T-helper 9 cell (primary cell): ENCODE data around the gene SLC25A1.
A peak's percentile ranks its signal among the peaks of the same experiment; 100 is the strongest.
"Not testable (repeated sequence)": the region's sequence is repeated elsewhere in the genome, so short reads cannot be mapped to it uniquely, and the experiment has no call there.

Experiments
- DNase-seq: peaks from one replicate; pipeline ENCODE4 v3.0.0-alpha.2; 2020

SLC25A1 gene

DNA sequence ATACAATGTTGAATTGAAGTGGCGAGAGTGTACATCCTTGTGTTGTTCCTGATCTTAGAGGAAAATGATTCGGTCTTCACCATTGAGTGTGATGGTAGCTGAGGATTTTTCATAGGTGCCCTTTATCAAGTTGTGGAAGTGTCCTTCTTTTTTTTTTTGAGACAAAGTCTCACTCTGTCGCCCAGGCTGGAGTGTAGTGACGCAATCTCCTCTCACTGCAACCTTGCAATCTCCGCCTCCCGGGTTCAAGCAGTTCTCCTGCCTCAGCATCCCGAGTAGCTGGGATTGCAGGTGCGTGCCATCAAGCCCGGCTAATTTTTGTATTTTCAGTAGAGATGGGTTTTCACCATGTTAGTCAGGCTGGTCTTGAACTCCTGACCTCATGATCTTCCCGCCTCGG is 19.9 kb downstream of the SLC25A1 start:
- not testable (repeated sequence) for DNase-seq

DNA sequence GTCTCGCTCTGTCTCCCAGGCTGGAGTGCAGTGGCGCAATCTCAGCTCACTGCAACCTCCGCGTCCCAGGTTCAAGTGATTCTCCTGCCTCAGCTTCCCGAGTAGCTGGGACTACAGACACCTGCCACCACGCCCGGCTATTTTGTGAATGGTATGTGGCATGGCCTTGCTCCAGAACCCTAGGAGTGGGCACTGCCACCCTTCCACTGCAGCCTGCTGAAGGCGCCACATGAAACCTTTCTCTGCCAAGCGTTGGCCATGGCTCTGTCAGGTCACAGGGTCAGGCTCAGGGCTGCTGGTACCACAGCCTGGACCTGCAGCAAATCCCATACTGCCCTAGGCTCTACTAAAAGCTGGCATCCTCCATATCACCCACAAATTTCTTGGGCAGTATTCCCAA is 22.4 kb downstream of the SLC25A1 start:
- DNase-seq: not testable (repeated sequence)

DNA sequence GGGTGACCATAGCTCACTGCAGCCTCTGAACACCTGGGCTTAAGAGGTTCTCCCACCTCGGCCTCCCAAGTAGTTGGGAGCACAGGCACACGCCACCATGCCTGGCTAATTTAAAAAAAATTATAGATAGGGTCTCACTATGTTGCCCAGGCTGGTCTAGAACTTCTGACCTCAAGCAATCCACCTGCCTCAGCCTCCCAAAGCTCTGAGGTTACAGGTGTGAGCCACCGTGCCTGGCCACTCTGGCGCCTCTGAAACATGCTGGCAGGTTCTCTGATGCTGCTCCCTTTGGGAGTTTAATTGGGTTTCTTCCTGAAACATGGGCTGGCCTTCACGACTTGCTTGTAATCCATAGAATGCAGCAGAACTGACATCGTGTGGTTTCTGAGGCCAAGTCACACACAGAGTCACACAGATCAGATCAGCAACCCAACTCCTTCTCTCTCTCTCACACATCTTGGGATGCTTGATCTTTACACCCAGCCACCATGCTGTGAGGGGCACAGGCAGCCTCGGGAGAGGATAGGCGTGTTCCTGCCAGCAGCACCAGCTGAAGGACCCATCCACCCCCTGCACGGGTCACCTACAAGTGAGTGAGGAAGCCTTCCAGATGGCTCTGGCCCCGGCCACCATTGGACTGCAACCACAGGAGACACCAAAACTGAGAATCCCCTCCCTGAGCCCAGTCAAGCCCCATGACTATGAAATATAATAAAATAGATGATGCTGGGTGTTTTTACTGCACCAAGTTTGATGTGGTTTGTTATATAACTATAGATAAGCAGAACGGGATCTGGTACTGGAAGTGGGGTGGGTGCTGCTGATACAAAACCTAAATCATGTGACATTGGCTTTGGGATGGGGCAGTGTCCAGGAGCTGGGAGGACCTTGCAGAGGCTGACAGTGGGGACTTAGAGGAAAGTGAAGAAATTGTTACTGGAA is 25.3 kb downstream of the SLC25A1 start:
- DNase-seq: no peak

DNA sequence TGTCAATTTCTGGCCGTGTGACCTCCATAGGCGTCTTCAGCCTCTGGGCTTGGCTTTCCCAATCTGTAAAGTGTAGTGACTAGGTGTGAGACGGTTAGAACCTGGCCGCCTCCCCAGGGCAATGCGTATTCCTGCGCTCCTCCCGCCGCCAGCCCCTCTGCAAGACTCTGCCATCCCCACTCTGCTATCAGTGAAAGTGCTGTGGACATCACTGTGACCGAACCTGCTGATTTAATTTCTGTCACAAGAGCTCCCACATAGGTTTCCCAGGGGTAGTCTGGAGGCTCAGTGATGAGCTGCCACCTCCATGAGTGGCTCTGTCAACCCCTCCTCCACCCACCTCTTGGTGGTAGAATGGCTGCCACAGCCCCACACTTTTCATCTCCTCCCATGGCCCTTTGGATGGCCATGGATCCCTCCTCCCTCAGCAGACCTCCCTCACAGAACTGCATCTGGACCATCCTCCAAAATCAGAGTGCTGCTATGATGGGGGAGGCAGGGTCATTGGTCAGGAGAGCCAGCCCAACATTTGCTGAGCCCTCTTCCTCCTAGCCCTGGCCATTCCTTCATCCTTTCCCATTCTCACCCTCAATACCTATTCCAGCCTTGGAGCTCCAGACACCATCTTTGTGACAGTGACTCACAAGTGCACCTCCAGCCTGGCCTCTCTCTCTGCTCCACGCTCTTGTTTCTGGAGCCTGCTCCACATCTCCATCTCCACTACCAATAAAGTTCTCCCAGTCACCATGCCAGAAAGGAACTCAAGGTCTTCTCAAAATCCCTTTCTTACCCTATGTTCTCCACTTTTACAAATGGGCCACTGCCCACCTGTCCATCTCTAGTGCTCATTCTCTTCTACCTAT is 27.0 kb downstream of the SLC25A1 start:
- DNase-seq: no peak

DNA sequence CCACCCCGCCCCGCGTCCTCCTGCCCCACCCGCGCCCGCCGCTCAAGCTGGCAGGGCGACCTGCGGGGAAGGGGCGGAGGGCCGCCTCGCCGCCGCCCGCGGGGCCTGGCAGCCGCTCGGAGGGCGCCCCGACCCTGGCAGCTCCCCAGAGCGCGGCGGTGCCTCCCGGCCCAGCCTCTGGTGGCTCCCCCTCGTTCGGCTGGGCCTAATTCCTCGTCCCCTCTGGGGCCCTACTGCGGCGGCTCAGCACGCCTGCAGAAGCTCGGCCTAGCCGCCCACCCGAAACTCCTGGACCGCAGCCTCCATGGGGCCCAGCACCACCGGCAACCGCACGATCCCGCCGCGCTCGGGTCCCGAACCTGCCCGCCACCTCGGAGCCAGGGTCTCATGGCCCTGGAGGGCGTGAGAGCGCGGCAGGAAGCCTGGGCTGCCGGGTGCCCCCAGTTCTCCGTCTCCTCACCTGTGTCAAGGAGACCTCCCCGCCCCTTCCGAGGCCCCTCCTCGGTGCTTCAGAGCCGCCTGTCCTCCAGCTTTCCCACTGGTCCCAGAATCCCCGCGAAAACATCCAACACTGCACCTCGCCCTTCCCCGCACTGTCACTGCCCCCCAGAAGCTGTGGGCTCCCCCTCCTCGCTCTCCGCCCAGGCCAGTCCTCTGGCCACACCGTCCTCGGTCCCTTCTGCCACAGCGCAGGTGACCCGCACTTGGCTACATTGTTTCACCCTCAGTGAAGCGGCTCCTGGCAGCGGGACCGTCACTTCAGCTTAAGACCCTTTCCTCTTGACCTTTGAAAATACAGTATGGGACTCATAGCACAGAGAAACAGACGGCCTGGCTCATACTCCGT is 27.8 kb downstream of the SLC25A1 start:
- no peak for DNase-seq

DNA sequence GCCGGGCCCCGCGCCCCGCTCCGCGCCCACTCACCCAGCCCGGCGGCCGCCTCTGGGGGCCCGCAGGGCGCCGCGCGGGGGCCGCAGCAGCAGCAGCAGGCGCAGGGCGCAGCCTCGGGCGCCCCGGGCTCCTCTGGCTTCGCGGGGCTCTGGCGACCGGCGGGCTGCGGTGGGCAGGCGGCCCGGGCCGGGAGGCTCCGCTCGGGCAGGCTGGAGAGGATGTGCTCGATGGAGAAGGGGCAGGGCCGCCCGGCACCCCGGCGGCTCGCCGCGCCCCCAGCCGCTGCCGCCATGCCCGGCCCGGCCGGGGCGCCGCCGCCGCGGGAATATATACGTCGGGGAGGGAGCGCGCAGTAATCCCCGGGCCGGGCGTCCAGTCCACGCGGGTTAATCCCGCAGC is 28.5 kb downstream of the SLC25A1 start, which contains the start of gene GSC2:
TSS of gene GSC2 (minus strand) at position 302 of the 400 bp plus-strand sequence. CDS start at position 293, 9 bp downstream.
- DNase-seq: no peak

DNA sequence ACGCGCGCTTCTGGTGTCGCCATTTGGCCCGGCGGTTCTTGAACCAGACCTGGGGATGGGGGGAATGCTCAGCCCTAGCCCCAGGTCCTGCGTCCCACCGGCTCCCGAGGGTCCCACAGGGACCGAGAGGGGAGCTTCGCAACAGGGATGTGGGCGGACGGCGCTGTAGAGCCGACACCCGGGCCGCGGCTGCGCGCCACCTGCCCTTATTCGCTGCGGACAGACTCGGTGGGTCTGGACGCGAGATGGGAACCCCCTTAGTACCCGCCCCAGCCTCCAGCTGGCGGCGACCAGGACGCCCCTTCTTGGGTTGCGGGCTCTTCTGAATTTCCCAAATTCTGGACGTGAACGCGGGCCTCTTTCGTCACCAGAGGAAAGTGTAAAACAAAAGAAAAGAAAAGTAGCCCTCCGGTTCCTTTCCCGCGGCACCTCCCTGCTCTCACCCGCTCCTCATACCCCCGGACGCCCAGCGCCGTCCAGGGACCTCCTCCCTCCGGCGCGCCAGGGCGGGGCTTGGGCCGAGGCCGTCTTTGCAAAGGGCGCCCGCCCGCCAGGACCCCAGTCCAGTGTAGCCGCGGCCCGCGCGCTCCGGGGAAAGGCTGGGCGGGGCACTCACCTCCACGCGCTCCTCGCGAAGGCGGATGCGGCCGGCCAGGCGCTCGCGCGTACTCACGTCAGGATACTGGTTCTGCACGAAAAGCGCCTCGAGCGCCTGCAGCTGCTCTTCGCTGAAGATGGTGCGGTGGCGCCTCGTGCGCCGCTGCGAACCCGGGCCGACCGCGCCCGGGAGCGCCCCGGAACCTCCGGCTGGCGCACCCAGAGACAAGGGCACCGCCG is 29.3 kb downstream of the SLC25A1 start:
- peak; percentile 25 for DNase-seq

DNA sequence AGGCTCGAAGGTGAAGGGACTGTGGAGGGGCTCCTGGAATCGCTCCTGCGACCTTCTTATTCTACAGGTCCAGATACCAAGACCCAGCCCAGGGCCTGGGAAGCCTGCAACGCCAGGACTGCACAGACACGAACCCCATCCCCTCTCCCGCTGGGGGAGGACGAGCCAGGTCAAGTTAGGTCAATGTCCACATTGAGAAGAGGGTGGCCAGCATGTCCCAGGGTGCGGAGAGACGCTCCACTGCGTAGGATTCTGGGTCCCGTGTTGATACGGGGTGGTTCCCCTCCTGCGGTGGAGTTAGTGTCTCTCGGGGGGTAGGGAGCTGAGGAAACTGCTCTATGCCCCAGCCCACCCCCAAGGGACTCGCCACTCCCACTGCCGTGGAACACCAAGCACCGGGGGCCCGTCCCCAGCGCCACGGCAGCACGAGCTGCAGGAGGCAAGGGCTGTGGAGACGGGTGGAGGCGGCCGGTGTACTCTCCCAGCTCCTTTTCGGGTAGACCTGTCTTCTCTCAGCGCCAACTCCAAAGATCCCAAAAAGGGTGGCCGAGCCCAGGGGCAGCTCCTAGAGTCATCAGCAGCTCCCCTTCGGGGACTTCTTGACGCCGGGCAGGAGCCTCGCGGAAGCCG is 30.0 kb downstream of the SLC25A1 start:
- no peak for DNase-seq

DNA sequence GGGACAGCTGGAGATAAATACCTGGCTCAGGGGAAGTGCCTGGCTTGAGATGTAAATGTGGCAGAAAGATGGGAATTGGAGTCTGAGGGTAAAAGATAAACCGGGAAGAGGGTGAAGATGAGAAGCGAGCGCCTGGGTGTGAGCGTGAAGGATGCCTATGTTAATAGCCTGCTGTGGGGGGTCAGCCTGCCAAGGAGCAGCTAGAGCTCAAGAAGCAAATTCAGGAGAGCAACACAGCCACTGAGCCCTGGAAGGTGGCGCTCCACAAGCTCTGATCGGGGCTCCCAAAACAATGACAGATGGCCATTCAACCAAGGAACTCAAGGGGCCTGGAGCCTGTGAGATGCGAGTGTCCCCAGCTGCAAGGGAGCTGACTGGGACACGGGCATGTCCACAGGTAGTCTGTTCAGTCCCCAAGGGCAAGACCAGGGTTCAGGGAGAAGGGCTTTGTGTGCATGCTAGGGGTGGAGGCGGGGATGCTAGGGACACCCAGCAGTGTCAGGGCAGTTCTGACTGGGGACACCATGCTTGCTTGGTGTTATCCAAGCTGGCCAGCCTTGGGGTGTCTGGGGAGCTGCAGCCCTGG is 31.2 kb downstream of the SLC25A1 start:
- DNase-seq: no peak

DNA sequence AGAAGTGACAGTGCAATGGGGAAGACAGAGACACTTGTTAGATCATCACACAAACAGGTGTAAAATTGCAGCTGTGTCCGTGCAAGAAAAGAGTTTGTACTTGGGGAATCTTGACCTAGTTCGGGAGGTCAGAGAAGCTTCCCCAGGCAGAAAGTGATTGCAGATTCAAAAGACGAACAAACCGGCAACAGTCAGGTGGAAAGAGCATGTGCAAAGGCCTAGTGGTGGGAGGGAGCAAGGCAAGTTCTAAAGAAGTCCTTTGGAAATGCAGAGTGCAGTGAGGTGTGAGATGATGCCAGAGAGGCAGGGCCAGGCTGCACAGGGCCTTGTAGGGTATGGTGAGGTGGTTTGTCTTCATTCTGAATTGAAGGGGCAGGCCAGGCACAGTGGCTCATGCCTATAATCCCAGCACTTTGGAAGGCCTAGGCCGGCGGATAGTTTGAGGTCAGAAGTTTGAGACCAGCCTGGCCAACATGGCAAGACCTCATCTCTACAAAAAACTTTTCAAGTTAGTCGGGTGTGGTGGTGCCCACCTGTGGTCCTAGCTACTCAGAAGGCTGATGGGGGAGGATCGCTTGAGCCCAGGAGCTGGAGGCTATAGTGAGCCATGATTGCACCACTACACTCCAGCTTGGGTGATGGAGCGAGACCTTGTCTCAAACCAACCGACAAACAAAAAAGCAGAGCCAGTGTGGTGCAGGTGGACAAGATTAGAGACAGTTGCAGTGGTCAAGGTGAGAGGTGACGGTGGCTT is 32.1 kb downstream of the SLC25A1 start:
- no peak for DNase-seq

DNA sequence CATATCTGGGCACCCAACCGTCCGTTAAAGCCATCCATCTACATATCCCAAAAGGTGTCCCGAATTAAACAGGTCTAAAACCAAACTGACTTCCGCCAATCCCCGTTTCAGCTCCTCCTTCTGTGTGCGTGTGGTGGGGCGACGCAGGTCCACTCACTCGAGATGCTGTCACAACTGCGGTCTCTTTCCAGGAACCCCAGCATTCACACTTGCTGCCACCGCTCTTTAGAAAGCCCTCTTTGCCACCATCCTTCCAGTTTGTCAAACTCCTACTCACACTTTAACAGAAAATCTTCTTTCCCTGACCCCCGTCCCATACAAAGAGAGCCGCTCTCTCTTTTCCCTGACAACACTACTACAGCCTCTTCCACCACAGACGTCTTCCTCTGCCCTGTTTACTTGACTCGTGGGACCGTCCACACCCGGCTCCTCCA is 34.6 kb downstream of the SLC25A1 start:
- no peak for DNase-seq

DNA sequence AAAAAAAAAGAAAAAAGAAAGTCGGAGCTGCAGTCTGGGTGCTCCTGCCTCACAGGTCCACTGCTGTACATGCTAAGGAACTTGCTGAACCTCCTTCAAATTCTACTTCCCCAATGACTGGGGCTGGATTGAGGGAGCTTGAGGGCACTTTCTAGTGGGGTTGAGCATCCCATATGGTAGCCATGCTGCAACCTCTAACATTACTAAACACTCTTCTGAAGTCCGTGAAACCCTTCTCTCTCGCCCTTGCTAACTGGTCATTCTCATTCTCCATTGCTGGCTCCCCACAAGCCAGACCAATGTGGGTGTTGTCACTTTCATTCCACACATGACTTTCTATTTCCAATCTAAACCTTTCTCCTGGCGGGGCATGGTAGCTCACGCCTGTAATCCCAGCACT is 35.3 kb downstream of the SLC25A1 start:
- DNase-seq: no peak

DNA sequence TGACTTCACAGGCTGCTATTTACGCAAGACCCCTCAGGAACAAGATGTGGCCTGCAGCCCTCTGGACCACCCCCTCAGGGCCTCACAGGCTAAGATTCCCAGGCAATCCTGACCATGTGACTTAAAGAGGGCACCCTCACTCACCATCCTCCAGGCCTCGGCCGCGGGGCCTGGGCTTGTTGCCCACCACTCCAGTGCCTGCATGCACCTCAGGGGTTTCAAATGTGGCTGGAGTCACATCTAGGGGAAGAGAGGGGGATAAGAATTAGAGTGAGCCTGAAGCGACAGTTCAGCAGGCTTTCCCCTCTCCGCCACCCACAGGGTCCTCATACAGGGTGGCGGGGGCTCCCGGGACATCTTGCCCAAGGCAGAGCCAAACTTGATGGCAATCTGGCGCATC is 36.1 kb downstream of the SLC25A1 start:
- DNase-seq: no peak

DNA sequence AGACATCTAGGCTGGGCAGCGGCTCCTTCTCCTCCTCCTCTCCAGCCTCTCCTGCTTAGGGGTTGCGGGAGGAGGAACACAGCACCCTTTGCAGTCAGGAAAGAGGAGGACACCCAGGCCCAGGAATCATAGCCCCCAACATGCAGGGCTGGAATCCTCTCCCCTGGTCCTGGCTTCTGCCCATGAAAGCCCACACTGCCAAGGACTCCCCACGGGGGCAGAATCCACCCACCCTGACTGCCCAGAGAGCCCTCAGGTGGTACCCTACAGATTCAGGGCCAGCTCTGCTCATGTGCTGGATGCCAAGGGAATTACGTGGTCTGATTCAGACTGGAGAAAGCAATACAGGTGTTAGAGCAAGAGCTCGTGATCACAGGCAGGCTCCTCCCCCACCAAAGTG is 38.6 kb downstream of the SLC25A1 start:
- no peak for DNase-seq

DNA sequence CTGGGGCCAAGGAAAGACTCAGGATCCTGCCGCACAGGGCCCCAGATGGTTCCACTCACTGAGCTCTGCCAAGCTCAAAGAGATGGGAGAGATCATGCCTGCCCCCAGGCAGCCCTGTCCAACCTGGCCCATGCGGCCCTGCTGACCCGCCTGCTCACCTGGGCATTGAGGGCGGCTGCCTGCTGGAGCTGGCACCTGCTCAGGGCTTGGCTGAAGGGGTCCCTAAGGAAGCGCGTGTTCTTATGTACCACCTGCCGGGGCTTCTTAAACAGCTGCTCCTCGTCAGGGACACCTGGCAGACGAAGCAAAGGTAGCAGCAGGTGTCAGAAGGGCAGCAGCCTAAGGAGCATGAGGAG is 39.6 kb downstream of the SLC25A1 start:
- DNase-seq: no peak

DNA sequence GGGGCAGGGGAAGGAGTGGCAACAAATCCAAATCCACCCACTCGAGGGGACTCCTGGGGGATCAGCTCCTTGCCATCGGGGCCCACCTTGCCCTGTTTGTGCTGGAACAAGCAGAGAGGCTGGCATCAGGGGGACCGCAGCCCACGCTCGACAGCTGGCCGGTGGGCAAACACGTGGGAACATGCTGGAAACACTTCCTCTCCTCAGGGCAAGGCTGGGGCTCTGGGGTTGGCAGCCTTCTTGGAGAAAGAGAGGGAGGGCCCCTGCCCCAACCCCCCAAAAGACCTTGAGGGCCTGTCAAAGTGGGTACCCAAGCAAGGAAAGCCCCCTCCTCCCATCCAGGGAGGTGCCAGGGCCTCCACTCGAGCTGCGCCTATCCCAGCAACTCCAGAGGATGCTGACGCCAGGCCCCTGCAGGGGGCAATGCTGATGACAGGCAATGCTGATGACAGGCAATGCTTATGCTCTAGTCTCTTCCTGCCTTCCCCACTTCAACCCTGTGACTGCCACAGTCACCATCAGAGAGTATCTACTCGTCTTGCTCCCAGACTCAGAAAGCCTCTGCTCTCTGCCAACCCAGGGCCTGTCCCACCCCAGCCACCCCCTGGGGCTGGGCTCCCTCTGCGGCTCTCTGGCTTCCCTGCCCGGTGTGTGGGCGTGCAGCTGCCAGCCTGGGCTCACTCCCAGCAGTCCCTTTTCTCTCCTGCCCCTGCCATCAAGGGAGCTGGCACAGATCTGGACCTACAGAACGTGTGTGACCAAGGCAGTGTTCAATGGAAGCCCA is 40.1 kb downstream of the SLC25A1 start:
- no peak for DNase-seq

DNA sequence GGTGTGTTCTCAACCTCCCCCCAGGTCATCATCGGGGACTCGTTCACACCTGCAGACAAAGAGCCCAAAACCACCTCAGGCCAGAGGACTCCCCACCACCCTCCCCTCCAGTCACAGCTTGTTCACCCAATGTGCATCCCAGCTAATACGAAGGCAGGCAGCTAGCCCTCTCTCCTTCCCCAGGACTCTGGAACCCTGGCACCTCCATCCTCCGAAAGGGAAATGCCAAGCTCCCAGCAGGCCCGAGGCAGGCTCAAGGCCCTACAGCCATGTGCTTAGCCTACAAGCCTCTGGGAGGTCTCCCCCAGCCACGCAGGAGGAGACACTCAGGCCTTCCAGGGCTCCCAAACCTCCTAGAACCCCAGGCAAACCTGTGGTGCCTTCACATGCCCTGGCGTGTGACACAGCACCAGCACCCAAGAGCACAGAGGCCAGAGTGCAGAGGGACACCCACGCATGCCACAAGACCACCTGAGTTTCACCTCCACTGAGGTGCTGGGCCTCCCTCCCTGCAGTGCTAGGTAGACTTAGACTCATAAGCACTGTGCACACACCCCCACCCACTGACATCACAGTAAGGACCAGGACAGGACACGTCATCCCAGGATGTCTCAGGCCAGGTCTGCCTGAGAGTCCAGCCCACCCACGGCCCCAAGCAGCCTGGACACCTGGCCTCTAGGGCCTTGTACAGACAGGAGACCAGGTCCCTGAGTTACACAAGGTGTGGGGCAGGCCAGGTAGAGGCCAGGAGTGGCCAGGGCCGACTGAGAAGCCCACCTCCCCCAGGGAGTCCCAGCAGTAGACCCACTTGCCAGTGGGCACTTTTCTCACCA is 40.9 kb downstream of the SLC25A1 start:
- DNase-seq: no peak

DNA sequence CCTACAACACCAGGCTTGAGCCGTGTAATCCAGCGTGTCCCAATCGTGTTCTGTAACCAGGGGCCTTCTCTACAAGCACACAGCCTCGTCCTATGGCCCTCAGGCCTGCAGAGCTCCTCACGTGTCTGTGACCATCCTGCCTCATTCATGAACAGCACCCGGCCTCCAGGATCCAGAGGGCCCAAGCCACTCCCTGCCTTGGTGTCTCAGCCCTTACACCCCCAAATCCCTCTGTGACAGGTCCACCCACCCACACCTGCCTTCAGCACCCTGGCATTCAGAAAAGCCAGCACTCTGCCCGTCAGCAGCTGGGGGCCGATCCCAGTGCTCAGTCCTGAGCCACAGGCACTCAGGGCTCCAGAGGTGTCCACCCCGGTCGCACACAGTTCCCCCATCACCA is 41.6 kb downstream of the SLC25A1 start:
- no peak for DNase-seq
